ENCODE measurements around the gene AOPEP.
"Not testable (repeated sequence)": the region's sequence is repeated elsewhere in the genome, so short reads cannot be mapped to it uniquely, and the experiment has no call there.

The AOPEP gene

DNA sequence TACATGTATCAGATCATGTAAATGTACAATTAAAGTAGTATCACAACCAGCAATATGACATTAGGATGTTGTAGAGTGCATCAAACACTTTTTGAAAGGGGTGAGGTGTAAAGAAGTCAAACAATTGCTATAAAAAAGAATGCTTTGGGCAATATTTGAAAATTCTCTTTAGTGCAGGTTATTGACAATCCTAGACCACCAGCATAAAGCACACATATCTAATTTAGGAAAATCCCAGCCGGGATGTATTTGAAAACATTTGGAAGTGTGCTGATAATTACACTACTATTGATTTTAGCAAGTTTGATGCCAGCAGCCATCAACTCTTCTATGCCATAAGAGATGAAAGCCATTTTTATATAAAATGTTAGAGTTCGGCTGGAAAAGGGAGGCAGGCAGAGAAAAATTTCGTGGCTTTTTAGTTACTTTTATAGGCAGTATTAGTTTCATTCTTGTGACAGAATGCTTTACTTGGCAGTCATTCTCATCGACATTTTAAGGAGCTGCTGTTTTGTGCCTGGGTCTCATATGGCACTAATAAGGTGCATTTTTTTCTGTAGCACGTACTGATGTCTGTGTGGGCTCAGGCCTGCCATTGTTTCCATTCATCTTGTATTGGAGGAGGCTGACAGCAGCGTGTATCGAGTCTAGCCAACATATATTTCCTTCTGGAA lies 285.7 kb downstream of the AOPEP start:
- no peak overlapping the region for H3K9ac ChIP-seq (ENCODE audit: low read length in 5 of 5)
- H3K27me3 ChIP-seq (ENCODE audit: control insufficient read depth in 5 of 5, insufficient read depth in 4 of 5, low read length in 5 of 5): no peaks in the 10 kb centered on the region
- peaks cover 0 to 16% (median 12%) of the 10 kb centered on the region in 5 donors for H3K4me1 ChIP-seq (ENCODE audit: control insufficient read depth in 5 of 5, insufficient read depth in 5 of 5, low read length in 5 of 5)
- no peaks in the 10 kb centered on the region for H3K9me3 ChIP-seq (ENCODE audit: control insufficient read depth in 5 of 5, low read length in 5 of 5)
- no peak overlapping the region for H3K4me3 ChIP-seq (ENCODE audit: low read depth in 1 of 5, low read length in 5 of 5)
- peaks cover 14 to 24% (median 19%) of the 10 kb centered on the region in 5 donors for H3K36me3 ChIP-seq (ENCODE audit: control insufficient read depth in 5 of 5, insufficient read depth in 5 of 5, low read length in 5 of 5)
- peak overlapping the region; percentile 18 for H3K27ac ChIP-seq (ENCODE audit: low read depth, low read length)

DNA sequence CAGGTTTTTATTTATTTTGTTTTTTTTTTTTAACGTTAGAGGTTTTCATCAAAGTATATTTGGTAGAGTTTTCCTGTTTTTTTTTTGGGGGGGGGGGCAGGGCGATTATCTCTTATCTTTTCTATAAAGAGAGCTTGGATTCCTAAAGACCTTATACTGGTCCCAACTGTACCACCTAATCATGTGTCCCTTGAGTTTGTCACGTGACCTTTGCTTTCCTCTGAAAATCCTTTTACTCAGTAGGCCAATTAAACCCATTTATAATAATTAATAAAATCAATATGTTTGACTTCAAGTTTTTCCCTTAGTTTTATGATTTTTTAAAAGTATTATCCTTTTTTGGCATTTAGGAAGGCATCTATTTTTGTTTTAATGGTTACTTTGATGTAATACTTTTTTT lies 286.4 kb downstream of the AOPEP start:
- H3K4me3 ChIP-seq (ENCODE audit: low read depth in 1 of 5, low read length in 5 of 5): no peak overlapping the region
- H3K9me3 ChIP-seq (ENCODE audit: control insufficient read depth in 5 of 5, low read length in 5 of 5): no peaks in the 10 kb centered on the region
- no peak overlapping the region for H3K27ac ChIP-seq (ENCODE audit: low read depth, low read length)

DNA sequence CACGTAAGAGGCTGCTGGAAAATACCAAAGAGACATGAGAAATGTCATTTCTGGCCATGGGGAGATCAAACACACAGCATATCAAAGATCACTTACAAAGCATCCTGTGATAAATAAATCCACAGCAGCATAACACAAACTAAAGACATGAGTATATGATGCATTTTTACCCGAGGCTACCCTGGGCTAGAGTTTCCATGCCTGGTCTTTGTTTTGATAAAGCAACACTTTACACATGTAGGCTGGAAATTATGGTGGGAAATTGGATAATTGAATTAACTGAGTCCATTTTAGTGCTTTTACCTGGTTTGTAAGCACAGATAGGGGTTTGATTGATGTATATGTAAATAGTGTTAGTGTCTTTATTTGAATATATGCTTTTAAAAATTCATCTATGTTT lies 288.4 kb downstream of the AOPEP start:
- peaks cover 24 to 40% (median 26%) of the 10 kb centered on the region in 5 donors for H3K36me3 ChIP-seq (ENCODE audit: control insufficient read depth in 5 of 5, insufficient read depth in 5 of 5, low read length in 5 of 5)
- no peaks in the 10 kb centered on the region for H3K9me3 ChIP-seq (ENCODE audit: control insufficient read depth in 5 of 5, low read length in 5 of 5)
- H3K27ac ChIP-seq (ENCODE audit: low read depth, low read length): no peak overlapping the region
- H3K9ac ChIP-seq (ENCODE audit: low read length in 5 of 5): no peak overlapping the region
- no peaks in the 10 kb centered on the region for H3K27me3 ChIP-seq (ENCODE audit: control insufficient read depth in 5 of 5, insufficient read depth in 4 of 5, low read length in 5 of 5)
- peaks cover 0 to 18% (median 6%) of the 10 kb centered on the region in 5 donors for H3K4me1 ChIP-seq (ENCODE audit: control insufficient read depth in 5 of 5, insufficient read depth in 5 of 5, low read length in 5 of 5)
- no peak overlapping the region for H3K4me3 ChIP-seq (ENCODE audit: low read depth in 1 of 5, low read length in 5 of 5)

More for the DNA sequence above, 286.4 kb downstream of the AOPEP start:
- peaks cover 20 to 30% (median 25%) of the 10 kb centered on the region in 5 donors for H3K36me3 ChIP-seq (ENCODE audit: control insufficient read depth in 5 of 5, insufficient read depth in 5 of 5, low read length in 5 of 5)
- H3K27me3 ChIP-seq (ENCODE audit: control insufficient read depth in 5 of 5, insufficient read depth in 4 of 5, low read length in 5 of 5): no peaks in the 10 kb centered on the region
- no peak overlapping the region for H3K9ac ChIP-seq (ENCODE audit: low read length in 5 of 5)
- peaks cover 0 to 9% (median 7%) of the 10 kb centered on the region in 5 donors for H3K4me1 ChIP-seq (ENCODE audit: control insufficient read depth in 5 of 5, insufficient read depth in 5 of 5, low read length in 5 of 5)

DNA sequence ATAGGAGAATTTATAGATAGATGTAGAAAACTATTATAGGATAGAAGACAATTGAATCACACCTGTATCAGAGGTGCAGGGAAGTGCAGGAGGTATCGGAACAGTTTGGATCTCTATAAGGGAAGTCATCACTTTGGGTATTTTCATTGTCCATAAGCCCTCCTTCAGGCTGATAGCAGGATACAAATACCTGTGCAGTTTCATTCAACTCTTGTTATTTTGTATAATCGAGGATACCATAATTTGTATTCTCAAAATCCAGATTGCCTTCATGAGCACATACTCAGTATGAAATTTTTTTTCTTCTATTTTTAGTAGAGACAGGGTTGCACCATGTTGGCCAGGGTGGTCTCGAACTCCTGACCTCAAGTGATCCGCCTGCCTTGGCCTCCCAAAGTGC lies 289.1 kb downstream of the AOPEP start:
- Histone ChIP-seq H3K36me3 (ENCODE audit: control insufficient read depth in 5 of 5, insufficient read depth in 5 of 5, low read length in 5 of 5) (peaks cover 26 to 46% (median 32%) of the 10 kb centered on the region in 5 donors), H3K4me1 (ENCODE audit: control insufficient read depth in 5 of 5, insufficient read depth in 5 of 5, low read length in 5 of 5) (peaks cover 0 to 20% (median 6%) of the 10 kb centered on the region in 5 donors), H3K27ac (ENCODE audit: low read depth, low read length) (no peak overlapping the region)

DNA sequence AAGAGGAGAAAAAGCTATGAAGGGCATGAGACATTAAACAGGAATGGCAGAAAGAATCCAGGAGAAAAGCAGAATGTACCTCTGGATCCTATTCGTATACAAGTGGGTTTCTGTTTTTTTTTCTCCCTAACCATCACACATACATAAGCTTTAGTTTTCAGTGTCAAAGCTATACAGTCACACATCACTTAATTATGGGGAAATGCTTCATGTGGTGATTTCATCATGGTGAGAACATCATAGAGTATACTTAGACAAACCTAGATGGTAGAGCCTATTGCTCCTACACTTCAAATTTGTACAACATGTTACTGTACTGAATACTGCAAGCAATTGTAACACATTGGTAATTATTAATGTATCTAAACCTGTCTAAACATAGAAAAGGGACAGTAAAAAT lies 290.6 kb downstream of the AOPEP start:
- Histone ChIP-seq H3K9me3 (ENCODE audit: control insufficient read depth in 5 of 5, low read length in 5 of 5) (no peaks in the 10 kb centered on the region), H3K27me3 (ENCODE audit: control insufficient read depth in 5 of 5, insufficient read depth in 4 of 5, low read length in 5 of 5) (no peaks in the 10 kb centered on the region), H3K9ac (ENCODE audit: low read length in 5 of 5) (no peak overlapping the region), H3K27ac (ENCODE audit: low read depth, low read length) (no peak overlapping the region), H3K4me1 (ENCODE audit: control insufficient read depth in 5 of 5, insufficient read depth in 5 of 5, low read length in 5 of 5) (peaks cover 0 to 20% (median 6%) of the 10 kb centered on the region in 5 donors), H3K4me3 (ENCODE audit: low read depth in 1 of 5, low read length in 5 of 5) (no peak overlapping the region), H3K36me3 (ENCODE audit: control insufficient read depth in 5 of 5, insufficient read depth in 5 of 5, low read length in 5 of 5) (peaks cover 29 to 52% (median 35%) of the 10 kb centered on the region in 5 donors)

More for the DNA sequence above, 289.1 kb downstream of the AOPEP start:
- Histone ChIP-seq H3K9me3 (ENCODE audit: control insufficient read depth in 5 of 5, low read length in 5 of 5) (no peaks in the 10 kb centered on the region), H3K27me3 (ENCODE audit: control insufficient read depth in 5 of 5, insufficient read depth in 4 of 5, low read length in 5 of 5) (no peaks in the 10 kb centered on the region), H3K9ac (ENCODE audit: low read length in 5 of 5) (no peak overlapping the region), H3K4me3 (ENCODE audit: low read depth in 1 of 5, low read length in 5 of 5) (no peak overlapping the region)

DNA sequence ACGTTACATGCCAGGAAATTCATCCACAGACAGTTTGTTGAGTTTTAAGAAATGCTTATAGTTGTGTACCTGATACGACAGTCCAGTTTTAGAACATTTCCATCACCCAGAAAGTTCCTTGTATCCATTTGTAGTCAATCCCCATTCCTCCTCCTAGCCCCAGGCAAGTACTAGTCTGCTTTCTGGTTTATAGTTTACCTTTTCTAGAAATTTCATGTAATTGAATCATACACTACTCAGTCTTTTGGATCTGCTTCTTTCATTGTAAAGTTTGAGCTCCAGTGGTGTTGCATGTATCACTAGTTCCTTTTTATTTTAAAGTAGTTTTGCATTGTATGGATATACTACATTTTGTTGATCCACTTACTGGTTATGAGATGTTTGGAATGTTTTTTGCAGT lies 291.2 kb downstream of the AOPEP start:
- peak overlapping the region; percentile 43 for H3K27ac ChIP-seq (ENCODE audit: low read depth, low read length)
- no peak overlapping the region for H3K9ac ChIP-seq (ENCODE audit: low read length in 5 of 5)
- no peaks in the 10 kb centered on the region for H3K9me3 ChIP-seq (ENCODE audit: control insufficient read depth in 5 of 5, low read length in 5 of 5)
- H3K4me1 ChIP-seq (ENCODE audit: control insufficient read depth in 5 of 5, insufficient read depth in 5 of 5, low read length in 5 of 5): peaks cover 0 to 20% (median 2%) of the 10 kb centered on the region in 5 donors
- peaks cover 29 to 52% (median 35%) of the 10 kb centered on the region in 5 donors for H3K36me3 ChIP-seq (ENCODE audit: control insufficient read depth in 5 of 5, insufficient read depth in 5 of 5, low read length in 5 of 5)
- no peaks in the 10 kb centered on the region for H3K27me3 ChIP-seq (ENCODE audit: control insufficient read depth in 5 of 5, insufficient read depth in 4 of 5, low read length in 5 of 5)
- H3K4me3 ChIP-seq (ENCODE audit: low read depth in 1 of 5, low read length in 5 of 5): no peak overlapping the region

DNA sequence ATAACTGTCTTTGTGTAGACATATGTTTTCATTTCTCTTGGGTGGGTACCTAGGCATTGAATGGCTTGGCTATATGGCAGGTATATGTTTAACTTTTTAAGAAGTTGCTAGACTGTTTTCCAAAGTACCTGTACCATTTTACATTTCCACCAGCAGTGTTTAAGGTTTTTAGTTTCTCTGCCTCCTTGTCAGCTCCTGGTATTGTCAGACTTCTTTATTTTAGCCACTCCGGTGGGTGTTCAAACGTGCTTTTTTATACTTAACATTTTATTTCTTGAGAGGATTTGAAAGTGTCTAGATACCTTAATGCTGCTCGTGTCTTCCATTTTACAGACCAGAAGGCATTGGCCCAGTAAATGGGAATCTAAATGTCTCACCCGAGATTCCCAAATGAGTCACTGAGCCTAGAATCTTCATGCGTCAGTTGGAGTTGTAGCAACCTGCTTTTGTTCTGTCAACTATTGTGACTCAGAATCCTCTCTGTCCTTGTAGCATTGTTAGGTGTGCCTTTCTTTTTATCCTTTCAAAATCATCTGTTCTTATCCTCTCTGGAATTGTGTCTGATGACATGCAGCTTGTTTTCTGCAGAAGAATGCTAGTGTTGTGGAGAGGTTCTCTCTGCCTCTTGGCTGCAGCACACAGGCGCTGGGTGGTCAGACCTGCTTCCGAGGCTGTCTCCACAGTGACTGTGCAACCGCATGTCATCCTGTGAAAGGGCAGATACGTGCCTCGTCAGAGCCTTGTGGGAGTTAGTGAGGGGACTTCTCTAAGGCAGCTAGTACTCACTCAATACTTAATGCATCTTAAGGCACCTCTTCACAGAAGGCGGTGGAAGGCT lies 291.8 kb downstream of the AOPEP start:
- Histone ChIP-seq H3K4me3 (ENCODE audit: low read depth in 1 of 5, low read length in 5 of 5) (peak overlapping the region in 1 of 5 donors; percentile 3), H3K27me3 (ENCODE audit: control insufficient read depth in 5 of 5, insufficient read depth in 4 of 5, low read length in 5 of 5) (no peaks in the 10 kb centered on the region), H3K9ac (ENCODE audit: low read length in 5 of 5) (peak overlapping the region in 1 of 5 donors; percentile 1), H3K27ac (ENCODE audit: low read depth, low read length) (peak overlapping the region; percentile 43), H3K9me3 (ENCODE audit: control insufficient read depth in 5 of 5, low read length in 5 of 5) (no peaks in the 10 kb centered on the region), H3K36me3 (ENCODE audit: control insufficient read depth in 5 of 5, insufficient read depth in 5 of 5, low read length in 5 of 5) (peaks cover 29 to 52% (median 35%) of the 10 kb centered on the region in 5 donors), H3K4me1 (ENCODE audit: control insufficient read depth in 5 of 5, insufficient read depth in 5 of 5, low read length in 5 of 5) (peaks cover 0 to 26% (median 6%) of the 10 kb centered on the region in 5 donors)

DNA sequence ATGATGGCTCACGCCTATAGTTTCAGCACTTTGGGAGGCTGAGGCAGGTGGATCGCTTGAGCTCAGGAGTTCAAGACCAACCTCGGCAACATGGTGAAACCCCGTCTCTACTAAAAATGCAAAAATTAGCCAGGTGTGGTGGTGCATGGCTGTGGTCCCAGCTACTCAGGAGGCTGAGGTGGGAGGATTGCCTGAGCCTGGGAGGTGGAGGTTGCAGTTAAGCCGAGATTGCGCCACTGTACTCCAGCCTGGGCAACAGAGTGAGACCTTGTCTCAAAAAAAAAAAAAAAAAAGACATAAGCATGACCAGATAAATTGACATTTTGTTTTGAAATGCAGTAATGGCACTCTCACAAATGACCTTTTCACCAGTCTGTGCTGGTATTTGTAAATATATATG lies 294.1 kb downstream of the AOPEP start:
- H3K36me3 ChIP-seq (ENCODE audit: control insufficient read depth in 5 of 5, insufficient read depth in 5 of 5, low read length in 5 of 5): peaks cover 17 to 50% (median 29%) of the 10 kb centered on the region in 5 donors
- H3K27ac ChIP-seq (ENCODE audit: low read depth, low read length): not testable (repeated sequence)

DNA sequence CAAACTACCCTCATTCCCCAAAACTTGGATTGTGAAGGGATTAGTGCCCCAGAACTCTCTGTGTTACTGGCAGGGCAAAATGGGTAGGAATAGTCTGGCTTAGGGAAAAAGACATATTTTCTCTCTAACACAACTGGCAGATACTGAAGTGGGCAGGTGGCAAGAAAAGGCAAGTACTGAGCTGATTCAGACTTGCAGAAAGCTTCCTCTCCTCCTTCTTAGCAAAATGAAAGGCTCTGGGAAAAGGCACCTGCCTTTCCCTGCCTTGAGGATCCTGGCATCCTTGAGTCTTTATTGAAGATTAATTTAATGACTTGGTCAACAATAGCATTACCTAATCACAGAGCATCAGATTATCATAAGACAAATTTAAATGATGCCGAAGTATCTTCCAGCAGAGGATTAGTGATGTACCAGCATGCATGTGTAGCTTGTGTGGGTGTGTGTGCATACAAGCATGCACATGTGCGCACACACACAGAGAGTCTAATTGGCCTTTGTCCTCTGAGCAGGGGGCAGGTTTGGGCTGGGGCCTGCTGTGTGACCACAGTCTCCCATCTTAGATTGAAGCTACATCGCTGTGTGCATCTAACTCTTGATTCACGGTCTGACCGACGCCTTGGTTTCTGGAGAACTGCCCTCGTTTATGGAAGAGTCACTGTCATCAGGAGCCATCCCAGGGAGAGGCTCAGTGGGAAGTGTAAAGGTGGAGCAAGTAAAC lies 294.8 kb downstream of the AOPEP start:
- Histone ChIP-seq H3K9me3 (ENCODE audit: control insufficient read depth in 5 of 5, low read length in 5 of 5) (no peaks in the 10 kb centered on the region), H3K4me3 (ENCODE audit: low read depth in 1 of 5, low read length in 5 of 5) (no peak overlapping the region), H3K36me3 (ENCODE audit: control insufficient read depth in 5 of 5, insufficient read depth in 5 of 5, low read length in 5 of 5) (peaks cover 18 to 44% (median 28%) of the 10 kb centered on the region in 5 donors), H3K27ac (ENCODE audit: low read depth, low read length) (no peak overlapping the region), H3K4me1 (ENCODE audit: control insufficient read depth in 5 of 5, insufficient read depth in 5 of 5, low read length in 5 of 5) (peaks cover 4 to 53% (median 26%) of the 10 kb centered on the region in 5 donors), H3K27me3 (ENCODE audit: control insufficient read depth in 5 of 5, insufficient read depth in 4 of 5, low read length in 5 of 5) (no peaks in the 10 kb centered on the region), H3K9ac (ENCODE audit: low read length in 5 of 5) (no peak overlapping the region)

More for the DNA sequence above, 294.1 kb downstream of the AOPEP start:
- H3K27me3 ChIP-seq (ENCODE audit: control insufficient read depth in 5 of 5, insufficient read depth in 4 of 5, low read length in 5 of 5); H3K9ac ChIP-seq (ENCODE audit: low read length in 5 of 5); H3K4me3 ChIP-seq (ENCODE audit: low read depth in 1 of 5, low read length in 5 of 5); H3K9me3 ChIP-seq (ENCODE audit: control insufficient read depth in 5 of 5, low read length in 5 of 5): not testable (repeated sequence)
- peaks cover 4 to 47% (median 25%) of the 10 kb centered on the region in 5 donors for H3K4me1 ChIP-seq (ENCODE audit: control insufficient read depth in 5 of 5, insufficient read depth in 5 of 5, low read length in 5 of 5)

Measured in subcutaneous abdominal adipose tissue (tissue), 5 donors.